PFSK-1 (cell line): ENCODE data around the gene FZD1.

Experiments used
- FOXP2 ChIP-seq: optimal IDR thresholded peaks from 2 replicates; pipeline ENCODE3; 2011; ENCODE audit warnings: borderline replicate concordance, control low read depth, inconsistent platforms; ENCODE audit not compliant: insufficient read depth; ENCODE audit errors: extremely low read length, extremely low read depth
- POLR2AphosphoS5 ChIP-seq: IDR thresholded peaks from 2 replicates; pipeline ENCODE4 v1.6.1; 2012; ENCODE audit warnings: low read depth, mild to moderate bottlenecking, control low read depth, low read length, moderate library complexity
- REST ChIP-seq, 2 experiments: IDR thresholded peaks; 2 replicates each; pipeline versions ENCODE4 v1.6.1 to v1.8.0; 2011 to 2012; ENCODE audit warnings: low read depth in 2 of 2, low read length in 2 of 2, control low read depth in 1 of 2, inconsistent platforms in 1 of 2, mild to moderate bottlenecking in 1 of 2, moderate library complexity in 1 of 2; ENCODE audit not compliant: insufficient read depth in 1 of 2
- TAF1 ChIP-seq: IDR thresholded peaks from 2 replicates; pipeline ENCODE4 v1.6.1; 2012; ENCODE audit warnings: low read length, control low read depth, borderline replicate concordance; ENCODE audit not compliant: insufficient read depth

DNA sequence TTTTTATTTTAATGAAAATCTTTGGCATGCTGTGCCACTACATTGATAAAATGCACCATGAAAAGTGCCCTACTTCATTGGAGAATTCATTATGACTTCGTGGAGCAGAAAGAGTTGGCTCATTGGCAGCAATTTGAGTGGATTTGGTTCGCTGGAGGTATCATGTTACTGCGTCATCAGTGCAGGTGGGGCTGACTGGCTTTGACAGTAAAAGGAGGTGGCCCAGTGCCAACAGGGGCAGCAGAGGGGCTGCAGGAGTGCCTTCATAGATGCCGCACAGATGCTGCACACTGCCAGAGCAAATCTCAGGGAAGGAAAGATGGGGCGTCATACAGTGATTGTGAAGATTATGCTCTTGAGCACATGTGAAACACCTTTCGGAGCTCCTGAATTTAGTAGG is 22.2 kb downstream of the FZD1 start:
- TF ChIP-seq FOXP2 (no peak), POLR2AphosphoS5 (no peak), REST (IDR thresholded peaks at IDR 0.05; ENCODE audit: insufficient read depth in 1 of 2, low read depth in 2 of 2, low read length in 2 of 2) (no peak), TAF1 (no peak)
